Chondrocyte (in vitro differentiated cells): ENCODE data around the gene HLA-DPA1. TPM values are rescaled to one million over a fixed set of nuclear protein-coding genes. Genes with fewer than 3 reads are reported as not detected.

ENCODE experiments used
- DNase-seq: peaks from one replicate; pipeline ENCODE4 v3.0.0; 2021; ENCODE audit warnings: mixed read lengths, low spot score
- H3K27ac Mint-ChIP-seq: one replicate; pipeline ENCODE4 v1.8.0; 2021; ENCODE audit warnings: mild to moderate bottlenecking, moderate library complexity, mixed read lengths; ENCODE audit not compliant: unreplicated experiment
- H3K27me3 Mint-ChIP-seq: 2 replicates; pipeline ENCODE4 v1.8.0; 2021; ENCODE audit warnings: low read depth, mixed read lengths
- H3K36me3 Mint-ChIP-seq: 2 replicates; pipeline ENCODE4 v1.8.0; 2021; ENCODE audit warnings: low read depth, mixed read lengths
- H3K4me1 Mint-ChIP-seq: 2 replicates; pipeline ENCODE4 v1.8.0; 2021; ENCODE audit warnings: low read depth, mild to moderate bottlenecking, mixed read lengths
- H3K4me3 Mint-ChIP-seq: one replicate; pipeline ENCODE4 v1.8.0; 2021; ENCODE audit warnings: mild to moderate bottlenecking, moderate library complexity, mixed read lengths; ENCODE audit not compliant: unreplicated experiment
- H3K9me3 Mint-ChIP-seq: 2 replicates; pipeline ENCODE4 v1.8.0; 2021; ENCODE audit warnings: low read depth, mixed read lengths
- total RNA-seq: library from RNA; stranded (reverse); gene quantifications from 3 replicates; pipeline ENCODE4 v1.2.1, GENCODE V29; 2021
- TF ChIP-seq, protein P1 (sequence below): fragments of 200-600 bp; sonication (generic); IDR thresholded peaks from 2 replicates; pipeline ENCODE4 v1.5.0; 2021; ENCODE audit warnings: antibody characterized with exemption, mild to moderate bottlenecking, moderate library complexity

HLA-DPA1 gene
- total RNA-seq, 1 donor from 2014 or later: 1.3 TPM

DNA sequence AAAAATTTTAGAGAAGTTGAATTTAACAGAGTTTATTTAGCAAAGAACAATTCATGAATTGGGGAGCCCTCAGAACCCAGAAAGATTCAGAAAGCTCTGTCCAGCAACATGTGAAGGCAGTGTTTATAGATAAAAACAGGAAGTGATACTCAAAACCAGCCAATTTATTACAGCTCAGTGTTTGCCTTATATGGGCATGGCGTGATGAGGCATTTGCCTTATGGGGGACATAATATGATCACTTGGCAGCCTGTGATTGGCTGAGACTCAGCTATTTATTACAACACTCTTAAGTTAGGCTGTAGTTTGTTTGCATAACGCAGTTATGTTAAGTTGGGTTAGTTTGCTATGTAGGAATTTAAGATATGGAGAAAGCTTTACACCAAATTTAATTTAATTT is 11.5 kb downstream of the HLA-DPA1 start:
- Mint-ChIP-seq H3K9me3 (peaks cover 8% of the 10 kb centered on the region), H3K4me1 (no peaks in the 10 kb centered on the region), H3K4me3 (no peak overlapping the region), H3K27me3 (peaks cover 41% of the 10 kb centered on the region), H3K27ac (no peak overlapping the region), H3K36me3 (peaks cover 3% of the 10 kb centered on the region)
- TF ChIP-seq, protein P1, sequence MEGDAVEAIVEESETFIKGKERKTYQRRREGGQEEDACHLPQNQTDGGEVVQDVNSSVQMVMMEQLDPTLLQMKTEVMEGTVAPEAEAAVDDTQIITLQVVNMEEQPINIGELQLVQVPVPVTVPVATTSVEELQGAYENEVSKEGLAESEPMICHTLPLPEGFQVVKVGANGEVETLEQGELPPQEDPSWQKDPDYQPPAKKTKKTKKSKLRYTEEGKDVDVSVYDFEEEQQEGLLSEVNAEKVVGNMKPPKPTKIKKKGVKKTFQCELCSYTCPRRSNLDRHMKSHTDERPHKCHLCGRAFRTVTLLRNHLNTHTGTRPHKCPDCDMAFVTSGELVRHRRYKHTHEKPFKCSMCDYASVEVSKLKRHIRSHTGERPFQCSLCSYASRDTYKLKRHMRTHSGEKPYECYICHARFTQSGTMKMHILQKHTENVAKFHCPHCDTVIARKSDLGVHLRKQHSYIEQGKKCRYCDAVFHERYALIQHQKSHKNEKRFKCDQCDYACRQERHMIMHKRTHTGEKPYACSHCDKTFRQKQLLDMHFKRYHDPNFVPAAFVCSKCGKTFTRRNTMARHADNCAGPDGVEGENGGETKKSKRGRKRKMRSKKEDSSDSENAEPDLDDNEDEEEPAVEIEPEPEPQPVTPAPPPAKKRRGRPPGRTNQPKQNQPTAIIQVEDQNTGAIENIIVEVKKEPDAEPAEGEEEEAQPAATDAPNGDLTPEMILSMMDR: no peak
- no peak for DNase-seq

DNA sequence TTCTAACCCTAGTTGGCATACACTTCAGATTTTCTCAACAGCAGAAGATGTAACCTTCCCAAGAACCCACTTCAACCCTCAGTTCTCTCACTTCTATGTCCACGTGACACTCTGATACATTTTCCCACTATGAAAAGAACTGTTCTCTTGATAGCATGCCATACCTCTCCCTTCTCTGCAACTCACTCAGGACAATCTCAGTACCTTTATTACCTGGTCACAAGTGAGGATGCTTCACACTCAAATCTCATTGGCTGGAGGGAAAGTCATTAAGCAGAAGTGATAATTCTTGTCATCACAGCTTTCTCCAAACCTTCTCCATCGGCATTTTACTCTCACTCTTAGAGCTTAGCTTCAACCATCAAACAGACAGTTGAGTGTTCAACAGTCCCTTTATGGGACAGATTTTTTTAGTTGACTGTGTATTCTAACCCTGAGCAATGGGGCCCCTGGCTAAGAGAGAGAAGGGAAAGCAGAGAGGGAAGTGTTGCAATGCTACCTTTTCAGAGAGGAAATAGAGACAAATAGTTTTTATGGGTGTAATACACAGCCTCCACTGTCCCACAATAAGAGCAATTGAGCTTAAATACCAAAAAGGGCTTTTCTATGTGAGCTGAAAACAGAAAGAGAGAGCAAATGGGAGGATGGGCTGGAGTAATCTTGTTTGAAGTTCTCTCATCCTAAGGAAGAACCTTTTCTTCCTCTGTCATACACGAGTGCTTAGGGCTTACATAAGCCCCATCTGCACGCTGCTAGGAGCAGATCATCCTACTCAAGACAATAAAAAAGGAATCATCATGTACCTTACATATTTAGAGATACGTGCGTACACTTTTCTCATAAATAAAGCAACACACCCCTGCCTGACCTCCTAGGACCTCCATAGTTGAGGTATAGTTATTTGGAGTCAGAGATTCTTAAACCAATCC is 16.0 kb downstream of the HLA-DPA1 start:
- Mint-ChIP-seq H3K27me3 (peaks cover 40% of the 10 kb centered on the region), H3K27ac (no peak overlapping the region), H3K4me1 (no peaks in the 10 kb centered on the region), H3K36me3 (no peaks in the 10 kb centered on the region), H3K9me3 (no peaks in the 10 kb centered on the region), H3K4me3 (no peak overlapping the region)
- TF ChIP-seq, protein P1: no peak
- DNase-seq: no peak

DNA sequence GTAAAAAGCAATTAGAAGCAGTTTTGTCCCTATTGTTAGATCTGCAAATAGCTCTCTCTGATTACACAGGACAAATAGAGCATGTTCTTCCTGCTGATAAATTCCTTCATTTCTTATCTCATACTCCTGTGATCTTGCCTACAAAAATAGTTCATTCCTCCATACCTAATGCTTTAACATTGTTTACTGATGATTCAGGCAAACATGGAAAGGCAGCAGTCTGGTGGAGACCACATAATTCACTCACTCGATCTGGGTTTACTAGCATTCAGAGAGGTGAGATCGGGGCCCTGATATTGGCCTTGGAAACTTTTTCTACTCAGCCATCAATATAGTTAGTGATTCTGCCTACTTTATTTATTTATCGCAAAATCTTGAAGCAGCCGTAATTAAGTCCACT is 20.2 kb downstream of the HLA-DPA1 start:
- TF ChIP-seq, protein P1: no peak
- no peak overlapping the region for H3K27ac Mint-ChIP-seq
- no peaks in the 10 kb centered on the region for H3K9me3 Mint-ChIP-seq
- no peak for DNase-seq
- no peaks in the 10 kb centered on the region for H3K36me3 Mint-ChIP-seq
- H3K4me3 Mint-ChIP-seq: no peak overlapping the region
- H3K27me3 Mint-ChIP-seq: peaks cover 60% of the 10 kb centered on the region
- H3K4me1 Mint-ChIP-seq: no peaks in the 10 kb centered on the region

DNA sequence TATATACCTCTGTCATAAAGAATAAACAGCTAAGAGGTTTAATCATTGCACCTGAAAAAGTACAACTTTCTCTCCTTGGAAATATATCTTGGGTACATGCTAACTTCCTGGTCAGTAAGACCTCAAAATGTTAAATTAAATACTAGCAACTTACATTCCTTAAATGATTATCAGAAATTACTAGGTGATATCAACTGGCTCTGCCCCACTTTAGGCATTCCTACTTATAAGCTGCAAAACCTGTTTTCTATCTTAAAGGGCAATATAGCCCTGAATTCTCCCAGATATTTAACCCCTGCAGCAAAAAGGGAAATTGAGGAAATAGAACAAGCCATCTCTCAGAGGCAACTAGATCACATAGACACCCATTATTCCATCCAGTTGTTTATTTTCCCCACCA is 20.8 kb downstream of the HLA-DPA1 start:
- no peaks in the 10 kb centered on the region for H3K36me3 Mint-ChIP-seq
- no peaks in the 10 kb centered on the region for H3K4me1 Mint-ChIP-seq
- no peak overlapping the region for H3K4me3 Mint-ChIP-seq
- peaks cover 61% of the 10 kb centered on the region for H3K27me3 Mint-ChIP-seq
- DNase-seq: no peak
- H3K27ac Mint-ChIP-seq: no peak overlapping the region
- H3K9me3 Mint-ChIP-seq: no peaks in the 10 kb centered on the region
- TF ChIP-seq, protein P1: no peak

DNA sequence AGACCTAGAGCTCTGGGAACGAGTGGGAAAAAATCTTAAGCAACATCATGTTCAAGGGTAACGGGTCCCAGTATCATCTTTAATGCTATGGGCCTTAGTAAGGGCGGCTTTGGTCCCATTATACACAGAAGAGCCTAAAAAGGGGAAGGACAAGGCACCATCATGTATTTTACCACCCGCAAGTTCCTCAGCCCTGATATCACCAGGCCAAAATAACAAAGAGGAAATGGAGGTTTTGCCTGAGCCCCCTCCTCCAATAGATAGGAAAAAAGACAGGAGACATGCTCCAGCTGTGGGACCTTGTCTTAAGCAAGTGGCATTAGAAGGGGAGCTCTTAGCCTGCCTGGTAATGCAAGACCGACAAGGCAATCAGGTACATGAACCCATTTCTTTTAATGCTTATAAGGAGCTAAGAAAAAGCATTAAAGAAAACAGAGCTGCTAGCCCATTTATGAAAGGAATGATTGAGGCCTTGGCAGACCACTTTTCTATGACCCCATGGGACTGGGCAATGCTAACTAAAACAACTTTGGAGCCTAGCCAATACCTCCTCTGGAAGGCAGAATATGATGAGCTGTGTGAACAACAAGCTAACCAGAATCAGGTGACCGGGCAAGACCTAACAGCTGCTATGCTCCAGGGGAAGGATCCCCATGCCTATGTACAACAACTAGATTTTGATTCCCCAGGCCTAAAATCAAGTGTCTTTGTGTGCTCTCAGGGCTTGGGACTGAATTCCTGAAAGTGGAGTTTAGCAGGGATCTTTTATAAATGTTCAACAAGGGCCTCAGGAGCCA is 23.2 kb downstream of the HLA-DPA1 start:
- TF ChIP-seq, protein P1: no peak
- no peak for DNase-seq
- no peak overlapping the region for H3K4me3 Mint-ChIP-seq
- no peaks in the 10 kb centered on the region for H3K9me3 Mint-ChIP-seq
- H3K27ac Mint-ChIP-seq: no peak overlapping the region
- no peaks in the 10 kb centered on the region for H3K36me3 Mint-ChIP-seq
- peaks cover 65% of the 10 kb centered on the region for H3K27me3 Mint-ChIP-seq
- no peaks in the 10 kb centered on the region for H3K4me1 Mint-ChIP-seq
